ENCODE results near the gene SLC39A11.

- TF ChIP-seq SIN3A (IDR thresholded peaks at IDR 0.05; ENCODE audit: low read depth) (no peak), JUND (IDR thresholded peaks at IDR 0.05) (no peak), CTCF (IDR thresholded peaks at IDR 0.05 in 2 of 3, conservative IDR thresholded peaks at IDR 0.05 in 1 of 3; ENCODE audit: borderline replicate concordance in 1 of 3, insufficient read depth in 1 of 3, low read depth in 2 of 3, low read length in 2 of 3) (no peak), RAD21 (IDR thresholded peaks at IDR 0.05; ENCODE audit: low read depth) (no peak), CEBPB (IDR thresholded peaks at IDR 0.05; ENCODE audit: low read depth) (no peak), EZH2 (IDR thresholded peaks at IDR 0.05) (no peak), POLR2A (IDR thresholded peaks at IDR 0.05; ENCODE audit: borderline replicate concordance, extremely low read depth, insufficient read depth, insufficient read length) (no peak), CBX3 (IDR thresholded peaks at IDR 0.05; ENCODE audit: low read depth) (no peak), MAX (IDR thresholded peaks at IDR 0.05) (no peak), POLR2AphosphoS5 (IDR thresholded peaks at IDR 0.05; ENCODE audit: low read depth, low read length) (no peak), YY1 (IDR thresholded peaks at IDR 0.05; ENCODE audit: extremely low read depth, insufficient replicate concordance, low read depth, low read length) (no peak), ZFX (IDR thresholded peaks at IDR 0.05) (no peak), SP1 (IDR thresholded peaks at IDR 0.05; ENCODE audit: low read depth) (no peak), REST (IDR thresholded peaks at IDR 0.05; ENCODE audit: low read depth) (no peak)
Observed at GRCh38 chr17:72597354-72598087, 495.0 kb downstream of the SLC39A11 start.
